Right lobe of liver (tissue), 6 donors: ENCODE data around the gene BCOR. TPM values are rescaled to one million over a fixed set of nuclear protein-coding genes. Genes with fewer than 3 reads are reported as not detected.

Experiments used
- ATAC-seq, 4 donors: fragments of 200-7000 bp; cut with Tn5 transposase; one replicate each; pipeline ENCODE4 v1.9.1; 2020; ENCODE audit warnings: mild to moderate bottlenecking in 4 of 4, moderate library complexity in 4 of 4
- DNase-seq, 3 donors: peaks; one replicate each; pipeline ENCODE4 v3.0.0-alpha.2; 2020
- H3K27ac ChIP-seq, 3 donors: fragments of 200-600 bp; one replicate each; pipeline ENCODE4 v1.8.0; 2022
- H3K27me3 ChIP-seq, 2 donors: fragments of 200-600 bp; one replicate each; pipeline ENCODE4 v1.8.0; 2022
- H3K36me3 ChIP-seq, 4 donors: fragments of 200-600 bp; sonication (generic) in 1 of 4; one replicate each; pipeline versions ENCODE4 v1.5.1 to v1.8.0; 2017 to 2022; ENCODE audit warnings: control low read depth in 1 of 4
- H3K4me1 ChIP-seq, 4 donors: fragments of 200-600 bp; sonication (generic) in 1 of 4; one replicate each; pipeline versions ENCODE4 v1.5.1 to v1.8.0; 2017 to 2022; ENCODE audit warnings: control low read depth in 1 of 4
- H3K4me3 ChIP-seq, 3 donors: fragments of 200-600 bp; one replicate each; pipeline ENCODE4 v1.8.0; 2022
- H3K9me3 ChIP-seq, 4 donors: fragments of 200-600 bp; sonication (generic) in 1 of 4; one replicate each; pipeline versions ENCODE4 v1.5.1 to v1.8.0; 2017 to 2022; ENCODE audit warnings: control low read depth in 1 of 4
- CTCF ChIP-seq, 4 donors: fragments of 200-600 bp in 3 of 4; fragments of 450-650 bp in 1 of 4; IDR thresholded peaks; one replicate each; pipeline versions ENCODE4 v1.5.1 to v1.8.0; 2016 to 2022; ENCODE audit warnings: antibody characterized with exemption in 4 of 4, mild to moderate bottlenecking in 2 of 4
- POLR2A ChIP-seq: fragments of 450-650 bp; IDR thresholded peaks from one replicate; pipeline ENCODE4 v1.6.1; 2017; ENCODE audit warnings: antibody characterized with exemption, mild to moderate bottlenecking
- WGBS: methylation state at CpG from one replicate; pipeline ENCODE4 v1.1.6; 2018; ENCODE audit warnings: low coverage, low lambda C conversion rate; ENCODE audit not compliant: insufficient coverage; ENCODE audit errors: missing lambda C conversion rate; 5-methylcytosine and 5-hydroxymethylcytosine counted together
- intact Hi-C, 2 donors: fragments of 100-400 bp; cut with DNase I; formaldehyde crosslinking; loops; one replicate each; pipeline versions ENCODE4 v1.11.2 to v1.14.1; 2022
- total RNA-seq, 6 experiments: library from RNA; depleted of rRNA in 2 of 6; stranded (reverse); fragments of >200 nt in 2 of 6; fragmentation: NEBNext Ultra II Directional in 3 of 6; extraction: Animal tissue kit (Norgen Biotek cat#: 25700) in 3 of 6; gene quantifications; one replicate each; pipeline versions ENCODE4 v1.1.0 to v1.2.4, GENCODE V29; 2016 to 2023
- donor health status: DM: no; HTN: yes; CAD: no.
- donor health status: DM: no; HTN: no; CAD: no.
- donor health status: DM: no; HTN: no; CAD: no.
- donor health status: DM: no; HTN: yes; CAD: no.
- donor health status: DM: no; HTN: yes; CAD: no.

Gene BCOR
- total RNA-seq, 6 experiments from 2014 or later, result 9.4 to 16.6 (median 12.0) TPM

- H3K9me3 ChIP-seq, result no peaks in the 10 kb centered on the region
- H3K4me1 ChIP-seq, result no peaks in the 10 kb centered on the region
- no peaks in the 10 kb centered on the region for H3K36me3 ChIP-seq
- DNase-seq (no peak), ATAC-seq (no peak)
- no peak overlapping the region for H3K27ac ChIP-seq
- 70% methylated on average over 4 of the region's 5 CpGs for WGBS
- TF ChIP-seq POLR2A (no peak), CTCF (IDR thresholded peaks at IDR 0.05) (no peak)
- no peaks in the 10 kb centered on the region for H3K27me3 ChIP-seq
- no peak overlapping the region for H3K4me3 ChIP-seq
- intact Hi-C loops, result no loop called here
Measured at GRCh38 chrX:40031911-40032310, 65.8 kb downstream of the BCOR start.

- 71% methylated on average over 2 of the region's 3 CpGs for WGBS
- Histone ChIP-seq H3K36me3 (no peaks in the 10 kb centered on the region), H3K4me3 (no peak overlapping the region), H3K4me1 (no peaks in the 10 kb centered on the region), H3K27ac (no peak overlapping the region), H3K27me3 (no peaks in the 10 kb centered on the region), H3K9me3 (no peaks in the 10 kb centered on the region)
- no peak for TF ChIP-seq POLR2A
- TF ChIP-seq CTCF (IDR thresholded peaks at IDR 0.05), result no peak
- intact Hi-C loops, result no loop called here
- ATAC-seq (no peak), DNase-seq (no peak)
Measured at GRCh38 chrX:40030205-40030604, 67.6 kb downstream of the BCOR start.

GRCh38 chrX:40022421-40022820 is 75.3 kb downstream of the BCOR start:
- H3K4me1 ChIP-seq, result no peaks in the 10 kb centered on the region
- ATAC-seq (peak in 1 of 4 donors; percentile 34), DNase-seq (no peak)
- no peaks in the 10 kb centered on the region for H3K36me3 ChIP-seq
- H3K27me3 ChIP-seq, result no peaks in the 10 kb centered on the region
- intact Hi-C loops, result no loop called here
- no peak overlapping the region for H3K4me3 ChIP-seq
- H3K9me3 ChIP-seq, result no peaks in the 10 kb centered on the region
- 46% methylated on average over 3 of the region's 3 CpGs for WGBS
- no peak for TF ChIP-seq CTCF (IDR thresholded peaks at IDR 0.05)
- TF ChIP-seq POLR2A, result no peak
- no peak overlapping the region for H3K27ac ChIP-seq

- Histone ChIP-seq H3K27ac (no peak overlapping the region), H3K36me3 (no peaks in the 10 kb centered on the region), H3K9me3 (no peaks in the 10 kb centered on the region), H3K4me3 (no peak overlapping the region), H3K27me3 (no peaks in the 10 kb centered on the region), H3K4me1 (no peaks in the 10 kb centered on the region)
- DNase-seq (no peak), ATAC-seq (no peak)
- intact Hi-C loops, result no loop called here
- TF ChIP-seq CTCF (IDR thresholded peaks at IDR 0.05) (no peak), POLR2A (no peak)
- WGBS, result 54% methylated on average over 2 of the region's 2 CpGs
Measured at GRCh38 chrX:40021647-40022046, 76.1 kb downstream of the BCOR start.

GRCh38 chrX:40019541-40019940 is 78.2 kb downstream of the BCOR start:
- WGBS, result 65% methylated on average over 4 of the region's 4 CpGs
- ATAC-seq, result no peak
- Histone ChIP-seq H3K27ac (no peak overlapping the region), H3K4me3 (no peak overlapping the region), H3K36me3 (no peaks in the 10 kb centered on the region), H3K27me3 (no peaks in the 10 kb centered on the region), H3K4me1 (no peaks in the 10 kb centered on the region), H3K9me3 (no peaks in the 10 kb centered on the region)
- DNase-seq, result no peak
- intact Hi-C loops, result loop anchor here in 1 of 2 donors (10.0 kb wide), 1 partner anchor 155 kb away; no protein-coding TSS in a partner anchor
- TF ChIP-seq CTCF (IDR thresholded peaks at IDR 0.05) (no peak), POLR2A (no peak)
